Cerebellar nuclear complex (tissue), 1 donor: Measurements from ENCODE around the gene CCDC60.

Experiments used
- DNase-seq, 2 experiments: peaks; one replicate each; lab custom pipeline; 2025; lab: John Stamatoyannopoulos, UW

Gene CCDC60

GRCh38 chr12:119334430-119335170 lies at the start of gene CCDC60:
Gene CCDC60, plus strand, starts transcription at chr12:119334729. Its CDS starts 448 bp downstream, at chr12:119335177.
- no peak for DNase-seq

GRCh38 chr12:119288576-119288975 lies 46.0 kb upstream of the CCDC60 start:
- DNase-seq = no peak

- no peak for DNase-seq
These were observed 41.5 kb upstream of the CCDC60 start for GRCh38 chr12:119292893-119293630.

GRCh38 chr12:119294211-119294610 lies 40.3 kb upstream of the CCDC60 start:
- no peak for DNase-seq

GRCh38 chr12:119296535-119296934 lies 38.0 kb upstream of the CCDC60 start:
- DNase-seq = no peak

- DNase-seq = no peak
These were observed 35.4 kb upstream of the CCDC60 start for GRCh38 chr12:119299130-119299529.

GRCh38 chr12:119301379-119301778 lies 33.1 kb upstream of the CCDC60 start:
- no peak for DNase-seq

GRCh38 chr12:119302451-119303080 lies 32.0 kb upstream of the CCDC60 start:
- no peak for DNase-seq

GRCh38 chr12:119306593-119306992 lies 27.9 kb upstream of the CCDC60 start:
- DNase-seq = no peak

GRCh38 chr12:119307747-119308146 lies 26.8 kb upstream of the CCDC60 start:
- no peak for DNase-seq

- DNase-seq = no peak
These were observed 25.6 kb upstream of the CCDC60 start for GRCh38 chr12:119308708-119309456.

GRCh38 chr12:119311878-119312277 lies 22.7 kb upstream of the CCDC60 start:
- no peak for DNase-seq

- DNase-seq = no peak
These were observed 21.6 kb upstream of the CCDC60 start for GRCh38 chr12:119312904-119313303.

GRCh38 chr12:119314290-119314689 lies 20.2 kb upstream of the CCDC60 start:
- DNase-seq = no peak

GRCh38 chr12:119319638-119320037 lies 14.9 kb upstream of the CCDC60 start:
- no peak for DNase-seq

- DNase-seq = no peak
These were observed 13.9 kb upstream of the CCDC60 start for GRCh38 chr12:119320678-119321077.

- no peak for DNase-seq
These were observed 12.2 kb upstream of the CCDC60 start for GRCh38 chr12:119322301-119322723.

GRCh38 chr12:119325813-119326212 lies 8.7 kb upstream of the CCDC60 start:
- DNase-seq = no peak

GRCh38 chr12:119326341-119326740 lies 8.2 kb upstream of the CCDC60 start:
- DNase-seq = no peak

- no peak for DNase-seq
These were observed 7.1 kb upstream of the CCDC60 start for GRCh38 chr12:119327471-119327870.

- no peak for DNase-seq
These were observed 6.4 kb upstream of the CCDC60 start for GRCh38 chr12:119328111-119328510.
